HG02840 (cell line): Measurements from ENCODE around the gene TSHZ1.

ENCODE experiments used
- ATAC-seq: cut with Tn5 transposase; IDR thresholded peaks from one replicate; pipeline ENCODE4 v1.9.1; 2021; ENCODE audit warnings: mild to moderate bottlenecking, moderate library complexity, moderate number of reproducible peaks; ENCODE audit not compliant: unreplicated experiment, low FRiP score

TSHZ1 gene

DNA sequence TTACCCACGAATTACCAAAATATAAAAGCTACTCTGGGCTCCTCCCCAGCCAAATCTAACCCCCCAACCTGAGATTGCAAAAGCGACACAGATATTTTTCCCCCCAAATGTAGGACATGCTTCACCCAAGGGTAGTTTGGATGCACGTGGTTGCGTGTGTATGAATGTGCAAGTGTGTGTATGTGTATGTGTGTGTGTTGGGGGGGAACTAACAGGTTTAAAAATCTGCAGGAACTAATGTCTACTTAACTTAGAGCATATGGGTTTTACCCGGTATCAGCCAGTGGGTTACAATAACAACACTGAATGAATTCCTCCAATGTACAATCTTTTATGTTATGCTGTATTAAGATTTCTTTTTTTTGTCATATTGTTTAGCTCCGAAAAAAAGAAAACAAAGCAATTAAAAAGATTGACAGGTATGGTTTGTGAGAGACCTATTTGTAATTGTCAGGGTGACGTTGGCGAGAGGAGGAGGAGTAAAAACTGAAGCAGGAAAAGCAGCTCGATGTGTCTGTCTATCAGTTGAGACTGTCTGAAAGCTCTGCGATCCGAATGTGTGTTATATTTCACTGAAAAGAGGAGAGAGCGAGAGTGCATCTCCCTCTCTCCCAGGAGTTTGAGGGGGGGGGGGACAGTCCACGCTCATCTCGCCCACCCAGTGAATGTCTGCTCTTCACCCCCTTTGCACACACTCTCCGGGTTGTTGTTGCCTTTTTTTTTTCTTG is at the start of gene TSHZ1:
Gene TSHZ1, plus strand, starts transcription at position 524 of the 728 bp plus-strand sequence. CDS start 1,080 bp downstream, outside the sequence.
- no peak for ATAC-seq

- ATAC-seq, result no peak
Observed at GRCh38 chr18:75161256-75162028, 49.2 kb upstream of the TSHZ1 start.

- ATAC-seq, result no peak
Observed at GRCh38 chr18:75162467-75162866, 48.1 kb upstream of the TSHZ1 start.

DNA sequence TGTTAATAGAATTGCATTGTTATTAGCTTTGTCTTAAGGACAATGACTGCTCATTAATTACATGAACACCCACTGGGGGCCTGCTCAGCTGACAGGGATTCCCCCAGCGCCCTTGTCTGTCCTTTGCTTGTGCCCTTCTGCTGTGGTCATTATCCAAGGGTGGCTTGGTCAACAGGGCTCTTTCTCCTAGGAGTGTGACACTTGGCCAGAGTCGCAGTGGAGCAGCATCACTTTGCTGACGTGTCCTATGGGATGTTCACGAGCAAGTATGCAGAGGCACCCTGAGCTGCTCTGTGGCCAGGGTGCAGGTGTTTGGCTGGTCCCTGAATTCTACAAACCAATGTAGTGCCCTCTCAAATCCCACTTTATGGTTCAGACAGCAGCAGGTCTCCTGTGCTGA is 47.6 kb upstream of the TSHZ1 start:
- ATAC-seq, result no peak

- no peak for ATAC-seq
Observed at GRCh38 chr18:75163736-75164135, 46.9 kb upstream of the TSHZ1 start.

GRCh38 chr18:75164479-75164878 is 46.1 kb upstream of the TSHZ1 start:
- ATAC-seq, result no peak

DNA sequence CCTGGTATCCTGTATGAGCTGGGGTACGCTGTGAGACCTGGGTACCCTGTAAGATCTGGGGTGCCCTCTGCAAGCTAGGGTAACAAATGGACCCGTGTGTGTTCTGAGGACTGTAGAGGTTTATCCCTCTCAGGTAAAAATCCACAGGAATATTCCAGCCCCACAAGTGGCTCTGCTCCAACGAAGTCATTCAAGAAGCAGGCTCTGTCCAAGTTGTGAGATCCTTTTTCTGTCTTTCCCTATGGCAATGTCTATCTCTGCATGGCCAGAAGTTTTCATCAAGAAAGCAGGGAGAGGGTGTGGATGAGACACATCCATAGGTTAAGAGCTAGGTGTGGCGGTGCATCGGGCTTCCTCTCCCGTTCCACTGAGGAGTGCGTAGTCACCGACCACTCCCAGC is 44.7 kb upstream of the TSHZ1 start:
- no peak for ATAC-seq

DNA sequence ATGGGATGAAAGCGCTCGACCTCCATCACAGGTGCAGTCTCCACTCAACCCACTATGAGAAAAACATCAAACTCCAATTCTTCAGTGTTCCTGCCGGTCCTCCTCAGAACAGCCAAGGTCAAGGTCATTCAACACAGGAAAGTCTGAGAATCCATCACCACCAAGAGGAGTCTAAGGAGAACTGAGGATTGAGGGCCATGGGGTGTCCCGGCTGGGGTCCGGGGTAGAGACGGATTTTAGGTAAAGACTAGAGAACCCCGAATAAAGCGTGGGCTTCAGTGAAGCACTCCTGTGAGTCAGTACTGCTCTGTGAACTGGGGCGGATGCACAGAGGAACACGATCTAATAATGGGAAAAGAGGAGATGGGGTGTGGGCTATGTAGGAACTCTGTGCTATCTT is 43.5 kb upstream of the TSHZ1 start:
- no peak for ATAC-seq

DNA sequence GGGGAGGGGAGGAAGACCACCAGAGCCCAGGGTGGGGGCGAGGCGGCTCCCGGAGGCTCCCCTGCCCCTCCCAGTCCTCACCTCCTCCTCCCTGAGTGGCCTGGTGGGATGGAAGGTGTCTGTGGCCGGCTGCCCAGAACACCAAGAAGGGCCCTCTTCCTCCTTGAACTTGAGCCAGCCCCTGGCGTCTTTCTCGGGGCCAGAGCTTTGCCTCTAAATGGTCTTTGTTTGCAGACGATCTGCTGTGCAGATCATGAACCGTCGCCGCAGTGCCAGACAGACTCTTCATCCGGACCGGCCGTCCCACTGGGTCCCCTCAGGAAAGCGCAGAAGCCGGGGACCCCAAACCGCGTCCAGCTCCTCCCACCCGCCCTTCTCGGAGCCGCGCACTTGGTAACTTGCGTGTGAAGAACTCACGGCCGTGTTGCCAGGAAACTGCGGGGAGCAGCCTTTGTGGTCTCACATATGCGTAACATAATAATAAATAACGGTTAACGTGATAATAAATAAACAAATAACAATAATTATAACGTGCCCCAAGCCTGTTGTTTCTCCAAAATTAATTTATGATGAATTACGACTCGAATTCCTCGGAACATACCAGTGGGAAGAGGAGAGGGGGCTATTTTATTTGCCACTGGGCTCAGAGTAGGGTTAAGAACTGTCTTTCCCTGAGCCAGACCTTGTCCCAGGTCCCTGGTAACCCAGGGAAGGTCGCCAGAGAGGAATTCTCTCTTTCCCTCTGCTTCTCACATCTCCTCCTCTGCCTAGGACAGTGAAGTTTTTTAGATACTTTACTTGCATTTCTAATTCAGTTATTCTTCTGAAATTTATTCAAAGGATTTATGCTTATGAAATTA is 42.6 kb upstream of the TSHZ1 start:
- ATAC-seq, result no peak

DNA sequence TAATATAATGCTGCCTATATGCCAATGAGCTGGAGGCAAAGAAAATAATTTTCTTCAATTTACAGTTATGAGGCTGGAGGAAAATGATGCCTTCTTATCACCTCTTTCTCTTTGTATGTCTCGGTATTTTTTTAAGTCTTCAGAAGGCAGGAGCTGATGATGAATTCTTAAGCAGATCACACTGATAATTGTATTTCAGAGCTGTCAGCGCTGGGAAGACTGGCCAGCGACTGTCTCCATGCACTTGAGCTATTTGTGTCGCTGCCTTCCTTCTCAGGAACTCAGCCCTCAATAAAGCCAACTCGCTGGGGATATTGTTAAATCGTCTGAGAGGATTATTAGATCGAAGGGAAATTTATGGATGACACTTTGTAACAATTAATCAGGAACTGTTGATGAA is 42.0 kb upstream of the TSHZ1 start:
- no peak for ATAC-seq

DNA sequence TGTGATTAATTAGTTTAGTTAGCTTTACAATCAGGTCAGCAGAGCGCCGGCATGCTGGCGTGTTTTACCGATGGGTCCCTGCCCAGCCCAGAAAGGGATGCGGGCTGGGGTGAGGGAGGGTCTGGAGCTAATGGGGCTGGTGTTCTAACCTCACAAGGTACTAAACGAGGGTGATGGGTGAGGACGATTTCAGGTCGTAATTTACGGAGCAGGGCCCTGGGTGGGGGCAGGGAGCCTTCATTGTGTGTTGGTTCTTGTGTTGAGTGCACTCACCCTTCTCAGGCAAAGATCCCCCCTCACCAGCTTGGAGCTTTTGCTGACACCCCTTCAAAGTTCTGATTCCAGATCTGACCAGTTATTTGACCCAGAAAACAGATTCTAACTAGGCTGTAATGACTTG is 41.2 kb upstream of the TSHZ1 start:
- ATAC-seq, result no peak

- no peak for ATAC-seq
Observed at GRCh38 chr18:75170022-75170789, 40.4 kb upstream of the TSHZ1 start.

DNA sequence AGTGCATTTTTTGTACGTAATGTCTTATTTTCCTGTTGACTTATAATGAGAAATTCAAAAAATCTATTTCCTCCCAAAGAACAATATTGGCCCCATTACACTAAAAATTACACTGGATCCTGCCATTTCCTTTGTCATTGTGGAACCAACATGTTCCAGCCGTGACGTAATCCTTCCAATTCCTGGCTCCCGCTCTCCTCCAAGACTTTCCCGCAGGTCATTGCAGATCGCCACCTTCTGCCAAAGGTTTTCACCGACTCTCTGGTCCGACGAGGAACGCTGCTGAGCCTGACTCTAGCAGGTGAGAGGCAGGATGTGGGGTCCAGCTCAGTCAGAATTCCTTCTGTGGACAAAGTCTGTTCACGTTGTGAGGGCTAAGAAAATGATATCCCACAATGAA is 39.7 kb upstream of the TSHZ1 start:
- ATAC-seq, result no peak

DNA sequence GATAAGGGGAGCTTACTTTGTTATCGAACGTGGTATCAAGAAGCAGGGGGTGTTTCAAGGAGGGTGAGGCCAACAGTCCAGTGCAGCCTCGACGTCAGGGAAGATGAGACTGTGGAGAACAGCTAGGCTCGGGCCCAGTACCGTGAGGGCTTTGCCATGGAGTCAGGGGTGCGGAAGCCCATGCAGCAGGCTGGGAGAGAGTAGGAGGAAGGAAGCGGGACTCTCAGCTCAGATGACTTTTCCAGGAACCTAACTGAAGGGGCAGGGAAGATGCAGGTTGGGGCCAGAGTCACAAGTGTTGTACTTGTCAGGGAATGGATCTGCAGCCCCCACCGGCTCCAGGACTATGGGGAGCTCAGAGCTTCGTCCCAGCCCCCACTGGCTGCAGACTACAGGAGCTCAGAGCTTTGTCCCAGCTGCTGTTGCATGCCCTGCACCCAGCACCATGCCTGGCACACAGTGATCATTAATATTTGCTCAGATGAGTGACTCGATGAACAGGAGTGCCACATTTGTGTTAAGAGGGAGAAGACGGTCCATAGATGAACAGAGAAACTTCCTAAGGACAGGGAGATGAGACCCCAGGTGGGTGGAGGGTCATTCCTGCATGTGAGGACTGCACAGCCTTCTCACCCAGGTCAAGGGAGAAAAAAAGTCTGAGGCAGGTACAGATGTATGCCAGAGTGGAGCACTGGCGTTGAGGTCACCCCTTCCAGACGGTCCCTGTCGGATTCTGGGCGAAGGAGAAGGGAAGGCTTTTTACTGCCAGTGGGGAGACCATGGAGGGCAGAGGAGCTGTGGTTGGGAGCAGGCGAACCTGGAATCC is 38.1 kb upstream of the TSHZ1 start:
- peak; percentile 14 for ATAC-seq

- peak; percentile 99 for ATAC-seq
Observed at GRCh38 chr18:75173125-75173432, 37.5 kb upstream of the TSHZ1 start.

GRCh38 chr18:75173738-75174137 is 36.9 kb upstream of the TSHZ1 start:
- no peak for ATAC-seq

DNA sequence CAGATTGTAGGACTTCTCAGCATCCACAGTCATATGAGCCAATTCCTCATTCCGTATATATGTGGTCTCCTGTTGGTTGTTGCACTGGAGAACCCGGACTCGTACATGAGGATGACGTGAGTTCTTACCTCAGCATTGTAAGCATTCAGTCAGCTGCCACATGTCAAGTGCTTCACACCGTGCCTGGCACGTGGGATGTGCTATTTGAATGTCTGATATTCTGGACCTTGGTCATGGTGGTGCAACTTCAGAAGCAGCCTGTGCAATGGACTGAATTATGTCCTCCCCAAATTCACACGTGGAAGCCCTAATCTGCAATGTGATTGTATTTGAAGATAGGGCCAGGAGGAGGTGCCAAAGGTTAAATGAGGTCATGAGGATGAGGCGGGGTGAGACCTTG is 33.7 kb upstream of the TSHZ1 start:
- ATAC-seq, result no peak

- no peak for ATAC-seq
Observed at GRCh38 chr18:75178376-75178775, 32.2 kb upstream of the TSHZ1 start.

DNA sequence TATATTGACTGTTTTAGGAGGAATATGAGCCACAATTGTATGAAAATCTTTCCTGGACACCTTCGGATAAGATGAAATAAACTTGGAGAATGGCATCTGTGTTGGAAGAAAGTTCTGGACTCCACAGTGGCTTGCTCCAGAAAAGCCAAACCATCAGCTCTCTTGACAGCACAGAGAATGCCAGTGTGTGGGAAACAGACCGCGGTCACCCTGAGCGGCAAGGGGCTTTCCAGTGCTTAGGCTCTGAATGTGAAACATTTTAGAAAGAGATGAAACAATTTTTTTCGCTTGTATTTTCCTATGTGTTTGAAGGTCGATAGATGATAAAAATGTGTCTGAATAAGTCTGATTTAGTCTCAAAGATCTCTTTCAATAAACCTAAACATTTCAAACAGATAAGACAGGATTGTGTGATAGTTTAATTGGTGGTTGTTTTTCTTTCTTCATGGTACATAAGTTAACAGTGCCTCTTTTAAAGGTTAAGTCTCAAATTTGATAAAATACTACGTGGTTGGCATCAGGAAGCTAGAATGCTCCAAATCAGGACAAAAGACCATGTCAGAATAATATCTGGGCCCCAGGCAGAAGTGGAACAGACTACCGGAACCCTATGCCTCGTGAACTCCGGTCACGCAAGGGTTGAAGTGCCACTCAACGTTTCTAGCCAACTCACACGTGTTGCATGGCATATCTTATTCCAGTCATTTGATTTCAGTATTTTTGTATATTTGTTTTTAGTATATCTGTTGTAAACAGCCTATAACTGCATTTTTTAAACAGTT is 30.6 kb upstream of the TSHZ1 start:
- ATAC-seq, result no peak
